Ammon's horn (tissue), 1 donor: ENCODE data around the gene PARP15.
"Not testable (repeated sequence)": the region's sequence is repeated elsewhere in the genome, so short reads cannot be mapped to it uniquely, and the experiment has no call there.

Experiments used
- DNase-seq: peaks from one replicate; pipeline ENCODE4 v3.0.0-alpha.2; 2016; ENCODE audit warnings: low spot score

PARP15 gene

GRCh38 chr3:122619040-122619439 lies 41.6 kb downstream of the PARP15 start:
- DNase-seq: no peak

- DNase-seq: no peak
These were observed 42.9 kb downstream of the PARP15 start for GRCh38 chr3:122620399-122620798.

- DNase-seq: no peak
These were observed 43.7 kb downstream of the PARP15 start for GRCh38 chr3:122621112-122621511.

- peak; percentile 5 for DNase-seq
These were observed 45.8 kb downstream of the PARP15 start for GRCh38 chr3:122623031-122623829.

GRCh38 chr3:122626515-122627180 lies 49.2 kb downstream of the PARP15 start:
- no peak for DNase-seq

GRCh38 chr3:122627301-122627700 lies 49.9 kb downstream of the PARP15 start:
- no peak for DNase-seq

- no peak for DNase-seq
These were observed 51.1 kb downstream of the PARP15 start for GRCh38 chr3:122628567-122628966.

- no peak for DNase-seq
These were observed 52.3 kb downstream of the PARP15 start for GRCh38 chr3:122629763-122630162.

- no peak for DNase-seq
These were observed 58.3 kb downstream of the PARP15 start for GRCh38 chr3:122635789-122636188.

GRCh38 chr3:122636697-122637096 lies 59.2 kb downstream of the PARP15 start:
- DNase-seq: no peak

GRCh38 chr3:122640437-122640999 lies 63.1 kb downstream of the PARP15 start:
- no peak for DNase-seq

GRCh38 chr3:122642935-122643334 lies 65.5 kb downstream of the PARP15 start:
- DNase-seq: no peak

GRCh38 chr3:122646146-122646988 lies 68.9 kb downstream of the PARP15 start:
- no peak for DNase-seq

- DNase-seq: not testable (repeated sequence)
These were observed 73.9 kb downstream of the PARP15 start for GRCh38 chr3:122651233-122651907.

GRCh38 chr3:122651962-122652361 lies 74.5 kb downstream of the PARP15 start:
- not testable (repeated sequence) for DNase-seq

- DNase-seq: not testable (repeated sequence)
These were observed 80.9 kb downstream of the PARP15 start for GRCh38 chr3:122658336-122658735.

GRCh38 chr3:122660297-122660974 lies 83.0 kb downstream of the PARP15 start:
- no peak for DNase-seq

- no peak for DNase-seq
These were observed 84.2 kb downstream of the PARP15 start for GRCh38 chr3:122661633-122662032.

- no peak for DNase-seq
These were observed 85.1 kb downstream of the PARP15 start for GRCh38 chr3:122662505-122662904.

- no peak for DNase-seq
These were observed 87.9 kb downstream of the PARP15 start for GRCh38 chr3:122665226-122665786.

- DNase-seq: no peak
These were observed 88.4 kb downstream of the PARP15 start for GRCh38 chr3:122665881-122666280.
